Right lobe of liver (tissue), 6 donors: ENCODE results near the gene ASPG. TPM values are rescaled to one million over a fixed set of nuclear protein-coding genes. Genes with fewer than 3 reads are reported as not detected.

Experiments used
- ATAC-seq, 4 donors: fragments of 200-7000 bp; cut with Tn5 transposase; one replicate each; pipeline ENCODE4 v1.9.1; 2020; ENCODE audit warnings: mild to moderate bottlenecking in 4 of 4, moderate library complexity in 4 of 4
- DNase-seq, 3 donors: peaks; one replicate each; pipeline ENCODE4 v3.0.0-alpha.2; 2020
- H3K27ac ChIP-seq, 3 donors: fragments of 200-600 bp; one replicate each; pipeline ENCODE4 v1.8.0; 2022
- H3K27me3 ChIP-seq, 2 donors: fragments of 200-600 bp; one replicate each; pipeline ENCODE4 v1.8.0; 2022
- H3K36me3 ChIP-seq, 4 donors: fragments of 200-600 bp; sonication (generic) in 1 of 4; one replicate each; pipeline versions ENCODE4 v1.5.1 to v1.8.0; 2017 to 2022; ENCODE audit warnings: control low read depth in 1 of 4
- H3K4me1 ChIP-seq, 4 donors: fragments of 200-600 bp; sonication (generic) in 1 of 4; one replicate each; pipeline versions ENCODE4 v1.5.1 to v1.8.0; 2017 to 2022; ENCODE audit warnings: control low read depth in 1 of 4
- H3K4me3 ChIP-seq, 3 donors: fragments of 200-600 bp; one replicate each; pipeline ENCODE4 v1.8.0; 2022
- H3K9me3 ChIP-seq, 4 donors: fragments of 200-600 bp; sonication (generic) in 1 of 4; one replicate each; pipeline versions ENCODE4 v1.5.1 to v1.8.0; 2017 to 2022; ENCODE audit warnings: control low read depth in 1 of 4
- CTCF ChIP-seq, 4 donors: fragments of 200-600 bp in 3 of 4; fragments of 450-650 bp in 1 of 4; IDR thresholded peaks; one replicate each; pipeline versions ENCODE4 v1.5.1 to v1.8.0; 2016 to 2022; ENCODE audit warnings: antibody characterized with exemption in 4 of 4, mild to moderate bottlenecking in 2 of 4
- POLR2A ChIP-seq: fragments of 450-650 bp; IDR thresholded peaks from one replicate; pipeline ENCODE4 v1.6.1; 2017; ENCODE audit warnings: antibody characterized with exemption, mild to moderate bottlenecking
- WGBS: methylation state at CpG from one replicate; pipeline ENCODE4 v1.1.6; 2018; ENCODE audit warnings: low coverage, low lambda C conversion rate; ENCODE audit not compliant: insufficient coverage; ENCODE audit errors: missing lambda C conversion rate; 5-methylcytosine and 5-hydroxymethylcytosine counted together
- intact Hi-C, 2 donors: fragments of 100-400 bp; cut with DNase I; formaldehyde crosslinking; loops; one replicate each; pipeline versions ENCODE4 v1.11.2 to v1.14.1; 2022
- microRNA counts: library from miRNA; unstranded; fragments of <30 nt; microRNA quantifications from one replicate; lab custom pipeline; 2016
- microRNA-seq, 2 donors: library from miRNA; unstranded; fragments of <30 nt; microRNA quantifications; one replicate each; pipeline ENCODE4, GENCODE V29; 2019 to 2020
- small RNA-seq, 2 experiments: library from RNA; depleted of rRNA; stranded (forward); fragments of <200 nt; gene quantifications; one replicate each; pipeline ENCODE3, GENCODE V24; 2016
- total RNA-seq, 6 experiments: library from RNA; depleted of rRNA in 2 of 6; stranded (reverse); fragments of >200 nt in 2 of 6; fragmentation: NEBNext Ultra II Directional in 3 of 6; extraction: Animal tissue kit (Norgen Biotek cat#: 25700) in 3 of 6; gene quantifications; one replicate each; pipeline versions ENCODE4 v1.1.0 to v1.2.4, GENCODE V29; 2016 to 2023
- donor health status: DM: no; HTN: yes; CAD: no.
- donor health status: DM: no; HTN: no; CAD: no.
- donor health status: DM: no; HTN: no; CAD: no.
- donor health status: DM: no; HTN: yes; CAD: no.
- donor health status: DM: no; HTN: yes; CAD: no.

Gene ASPG
- total RNA-seq, 6 experiments from 2014 or later = 37.3 to 232 (median 110) TPM

- TF ChIP-seq CTCF (IDR thresholded peaks at IDR 0.05) (no peak), POLR2A (no peak)
- Histone ChIP-seq H3K9me3 (no peaks in the 10 kb centered on the region), H3K27me3 (no peaks in the 10 kb centered on the region), H3K4me1 (no peaks in the 10 kb centered on the region), H3K4me3 (no peak overlapping the region), H3K36me3 (no peaks in the 10 kb centered on the region), H3K27ac (no peak overlapping the region)
- no CpG with 5 or more reads among the region's 9 CpGs for WGBS
- ATAC-seq = no peak
- no peak for DNase-seq
- intact Hi-C loops = no loop called here
Observed at GRCh38 chr14:104162495-104162894, 77.0 kb downstream of the ASPG start.

- no peak for DNase-seq
- no peak overlapping the region for H3K4me3 ChIP-seq
- H3K4me1 ChIP-seq = no peaks in the 10 kb centered on the region
- no peak for ATAC-seq
- TF ChIP-seq CTCF (IDR thresholded peaks at IDR 0.05) (no peak), POLR2A (no peak)
- no peaks in the 10 kb centered on the region for H3K9me3 ChIP-seq
- no peak overlapping the region for H3K27ac ChIP-seq
- H3K36me3 ChIP-seq = no peaks in the 10 kb centered on the region
- no peaks in the 10 kb centered on the region for H3K27me3 ChIP-seq
- intact Hi-C loops = no loop called here
- no CpG with 5 or more reads among the region's 21 CpGs for WGBS
Observed at GRCh38 chr14:104163541-104163940, 78.0 kb downstream of the ASPG start.

GRCh38 chr14:104164041-104164440, 78.5 kb downstream of the ASPG start:
- no peaks in the 10 kb centered on the region for H3K4me1 ChIP-seq
- DNase-seq = no peak
- H3K27me3 ChIP-seq = no peaks in the 10 kb centered on the region
- no peaks in the 10 kb centered on the region for H3K9me3 ChIP-seq
- 37% methylated on average over 5 of the region's 23 CpGs for WGBS
- ATAC-seq = no peak
- no peak overlapping the region for H3K4me3 ChIP-seq
- intact Hi-C loops = no loop called here
- no peak overlapping the region for H3K27ac ChIP-seq
- TF ChIP-seq CTCF (IDR thresholded peaks at IDR 0.05) (no peak), POLR2A (no peak)
- H3K36me3 ChIP-seq = no peaks in the 10 kb centered on the region

GRCh38 chr14:104164512-104164911, 79.0 kb downstream of the ASPG start:
- Histone ChIP-seq H3K36me3 (no peaks in the 10 kb centered on the region), H3K4me1 (no peaks in the 10 kb centered on the region), H3K27ac (no peak overlapping the region), H3K27me3 (no peaks in the 10 kb centered on the region), H3K4me3 (no peak overlapping the region), H3K9me3 (no peaks in the 10 kb centered on the region)
- TF ChIP-seq POLR2A = no peak
- no peak for TF ChIP-seq CTCF (IDR thresholded peaks at IDR 0.05)
- intact Hi-C loops = no loop called here
- DNase-seq (no peak), ATAC-seq (no peak)
- no CpG with 5 or more reads among the region's 9 CpGs for WGBS

MicroRNAs encoded within 50 kb of the gene (microRNA counts, 767-probe panel; counts per million panel counts)
- microRNA hsa-miR-203 (lab: Ali Mortazavi, UCI) = 237 counts per million

Small RNA genes lying within 50 kb of the gene (microRNA-seq; reads per million reads assigned to microRNA genes)
- 0 reads per million in 2 donors for gene MIR203A
- 0 reads per million in 2 donors for gene MIR203B

Small RNA genes lying within 50 kb of the gene (small RNA-seq; reads per million reads assigned to genes)
- gene MIR203A = 25.4 to 41.0 reads per million in 2 experiments

Other genes with a start within 250 kb of the ASPG start
- 10 to 100 TPM in 5 of 6 experiments, 1 to 10 TPM in 1; 9.2 to 22.4 (median 13.9) TPM for gene PPP1R13B, start 238.1 kb upstream of the ASPG start, total RNA-seq
- under 1 TPM in 5 of 6 experiments, not detected in 1; 0.31 to 0.86 (median 0.43) TPM for gene TDRD9, start 157.2 kb upstream of the ASPG start, total RNA-seq
- 1 to 10 TPM in 1 of 6 experiments, under 1 TPM in 2, not detected in 3; 0.22 to 1.2 (median 0.25) TPM for gene RD3L, start 143.2 kb upstream of the ASPG start, total RNA-seq
- 1 to 10 TPM in 4 of 6 experiments, under 1 TPM in 2; 0.79 to 1.5 (median 1.1) TPM for gene KIF26A, start 52.9 kb downstream of the ASPG start, total RNA-seq